K562 (cell line): ENCODE measurements around the gene GAL3ST3. TPM values are rescaled to one million over a fixed set of nuclear protein-coding genes. Genes with fewer than 3 reads are reported as not detected.
A peak's percentile ranks its signal among the peaks of the same experiment; 100 is the strongest.

Experiments used
- ATAC-seq: fragments of 200-7000 bp; cut with Tn5 transposase; 3 replicates; pipeline ENCODE4 v1.9.1; 2020; ENCODE audit warnings: moderate library complexity
- BruUV-seq: library from RNA; stranded (reverse); fragments of 400-500 nt; replicated peaks from 2 replicates; lab custom pipeline; 2021; lab: Mats Ljungman, UMichigan
- CTCF ChIA-PET: fragments of 300-600 bp; formaldehyde crosslinking; extraction: SDS; loops from one replicate; lab custom pipeline; 2021; ENCODE audit warnings: low intra/inter-chr PET ratio; lab: Yijun Ruan, JAX
- POLR2A ChIA-PET: fragments of 300-600, 350-650 bp; sonication (Branson Sonifier 250); formaldehyde crosslinking; extraction: SDS; loops from one replicate; lab custom pipeline; 2021; ENCODE audit warnings: antibody characterized with exemption, inconsistent platforms; lab: Yijun Ruan, JAX
- DNase-seq, 4 experiments: peaks; one replicate each; pipeline versions ENCODE4 v3.0.0 to v3.0.0-alpha.2; 2011 to 2018; ENCODE audit warnings: low spot score in 3 of 4, mixed read lengths in 3 of 4; ENCODE audit errors: extremely low read depth in 1 of 4
- FAIRE-seq: peaks from 2 replicates; lab custom pipeline; 2011; peaks lifted over from hg19 to GRCh38; lab: Jason Lieb, UNC
- H2AFZ ChIP-seq: 2 replicates; pipeline ENCODE4 v1.6.0; 2011; ENCODE audit warnings: low read depth, low read length, control low read depth, inconsistent platforms
- H3K27ac ChIP-seq: fragments of 200-600 bp; 3 replicates; pipeline ENCODE4 v1.8.0; 2011; ENCODE audit warnings: low read depth, mild to moderate bottlenecking, control low read depth, inconsistent platforms, low read length, moderate library complexity, mixed read lengths; ENCODE audit errors: extremely low read depth
- H3K27me3 ChIP-seq, 2 experiments: fragments of 300-600 bp in 1 of 2; 2 replicates in 1 of 2; 3 replicates in 1 of 2; pipeline versions ENCODE4 v1.6.0 to v1.8.0; 2011; ENCODE audit warnings: inconsistent platforms in 2 of 2, low read length in 2 of 2, mild to moderate bottlenecking in 1 of 2, mixed read lengths in 1 of 2, moderate library complexity in 1 of 2; ENCODE audit not compliant: control insufficient read depth in 2 of 2, insufficient read depth in 2 of 2
- H3K36me3 ChIP-seq: fragments of 300-600 bp; 3 replicates; pipeline ENCODE4 v1.8.0; 2011; ENCODE audit warnings: mild to moderate bottlenecking, low read length, inconsistent platforms; ENCODE audit not compliant: control insufficient read depth, insufficient read depth
- H3K4me1 ChIP-seq, 2 experiments: fragments of 200-600 bp in 1 of 2; replicated peaks in 1 of 2; 2 replicates in 1 of 2; 3 replicates in 1 of 2; pipeline versions ENCODE4 v1.5.1 to v1.8.0; 2011; ENCODE audit warnings: inconsistent platforms in 2 of 2, low read length in 2 of 2, mild to moderate bottlenecking in 1 of 2, mixed read lengths in 1 of 2, moderate library complexity in 1 of 2; ENCODE audit not compliant: control insufficient read depth in 2 of 2, insufficient read depth in 2 of 2
- H3K4me2 ChIP-seq: 2 replicates; pipeline ENCODE4 v1.6.1; 2011; ENCODE audit warnings: low read length, control low read depth, inconsistent platforms, mixed read lengths; ENCODE audit not compliant: insufficient read depth
- H3K4me3 ChIP-seq: fragments of 200-600 bp; sonication (generic), shearing (Covaris generic); 2 replicates; pipeline ENCODE4 v1.5.1; 2016; ENCODE audit warnings: control low read depth, inconsistent platforms
- H3K79me2 ChIP-seq: fragments of 200-600 bp; 3 replicates; pipeline ENCODE4 v1.8.0; 2011; ENCODE audit warnings: low read length, inconsistent platforms; ENCODE audit not compliant: control insufficient read depth, insufficient read depth
- H3K9ac ChIP-seq, 2 experiments: 2 replicates each; pipeline versions ENCODE4 v1.6.0 to v1.6.1; 2011; ENCODE audit warnings: low read depth in 2 of 2, low read length in 2 of 2, control low read depth in 1 of 2, inconsistent platforms in 1 of 2, mild to moderate bottlenecking in 1 of 2, mixed read lengths in 1 of 2; ENCODE audit not compliant: insufficient read depth in 1 of 2
- H3K9me1 ChIP-seq: one replicate; pipeline ENCODE4 v1.6.0; 2011; ENCODE audit warnings: inconsistent platforms, mild to moderate bottlenecking, low read length, moderate library complexity; ENCODE audit not compliant: control insufficient read depth, insufficient read depth
- H3K9me3 ChIP-seq: replicated peaks from 2 replicates; pipeline ENCODE4 v1.5.1; 2011; ENCODE audit warnings: low read depth, low read length, inconsistent platforms; ENCODE audit not compliant: control insufficient read depth, insufficient read depth
- H4K20me1 ChIP-seq: replicated peaks from 2 replicates; pipeline ENCODE4 v1.6.1; 2011; ENCODE audit warnings: low read length, inconsistent platforms, mixed read lengths; ENCODE audit not compliant: control insufficient read depth, insufficient read depth
- HNRNPUL1 ChIP-seq: fragments of 200-400 bp; formaldehyde crosslinking; IDR thresholded peaks from 2 replicates; pipeline ENCODE4 v1.6.1; 2017; ENCODE audit warnings: low read length
- POLR2A ChIP-seq: fragments of 450-650 bp; conservative IDR thresholded peaks from 2 replicates; pipeline ENCODE4 v1.6.1; 2016
- RBFOX2 ChIP-seq: fragments of 200-400 bp; formaldehyde crosslinking; IDR thresholded peaks from 2 replicates; pipeline ENCODE4 v1.6.1; 2017; ENCODE audit warnings: low read depth, mild to moderate bottlenecking, low read length, moderate library complexity
- WGBS: fragments of 100-300 bp; shearing (Covaris generic); methylation state at CpG from one replicate; pipeline ENCODE4 v1.1.6; 2016; ENCODE audit warnings: low coverage, mixed read lengths; ENCODE audit not compliant: insufficient coverage; ENCODE audit errors: missing lambda C conversion rate; 5-methylcytosine and 5-hydroxymethylcytosine counted together
- in situ Hi-C: fragments of 300-500 bp; cut with MboI; formaldehyde crosslinking; loops from 4 replicates; pipeline ENCODE4 v1.15.0; 2018; ENCODE audit warnings: inconsistent platforms, mixed read lengths
- intact Hi-C: fragments of 100-400 bp; cut with micrococcal nuclease; formaldehyde crosslinking; loops from 2 replicates; pipeline ENCODE4 v1.14.2; 2022
- polyA plus RNA-seq, 8 experiments: library from polyadenylated mRNA; depleted of rRNA in 4 of 8; stranded (reverse) in 5 of 8; unstranded in 3 of 8; fragments of >200 nt; fragmentation: Nextera tagmentation in 2 of 8; fragmentation: Illumina TruSeq in 1 of 8; extraction: Ambion mirVana in 2 of 8; extraction: Trizol in 1 of 8; gene quantifications; 2 replicates each; pipeline versions ENCODE4 v1.2.1 to v1.2.3, GENCODE V29; 2011 to 2014; ENCODE audit warnings: inconsistent platforms in 1 of 8, missing spikeins in 1 of 8
- total RNA-seq, 7 experiments: library from RNA; depleted of rRNA in 6 of 7; stranded (reverse); fragments of >200 nt in 6 of 7; fragmentation: Illumina TruSeq in 2 of 7; extraction: Trizol in 2 of 7; gene quantifications; 2 replicates each; pipeline versions ENCODE4 v1.2.1 to v1.2.3, GENCODE V29; 2011 to 2021; ENCODE audit warnings: low replicate concordance in 1 of 7
- TF ChIP-seq, protein P1 (sequence below): sonication (generic); formaldehyde crosslinking; IDR thresholded peaks from 2 replicates; pipeline ENCODE4 v1.8.0; 2023; ENCODE audit warnings: mild to moderate bottlenecking, missing genetic modification reagents
- TF ChIP-seq, protein P2 (sequence below): fragments of 150-350 bp; conservative IDR thresholded peaks from 2 replicates; pipeline ENCODE4 v1.6.1; 2014; ENCODE audit warnings: low read length

The GAL3ST3 gene
- total and polyA plus RNA-seq, 9 of the 15 experiments (the other 6 are each of a cell fraction or from before 2014, with no cell fraction given), result not detected

DNA sequence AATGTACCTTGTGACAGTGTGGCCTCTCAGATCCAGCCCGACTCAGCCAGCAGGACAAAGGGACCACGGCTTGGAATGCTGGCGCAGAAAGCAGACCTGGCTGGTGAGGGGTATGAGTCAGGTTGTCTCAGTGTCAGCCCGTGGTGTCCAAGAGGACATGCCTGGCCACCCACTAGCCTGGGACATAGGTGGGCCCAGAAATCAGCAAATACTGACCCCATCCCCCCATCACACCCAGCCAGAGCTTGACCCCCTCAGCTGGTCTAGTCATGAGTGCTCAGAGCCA, 42.1 kb downstream of the GAL3ST3 start:
- BruUV-seq, result no TSS peak
- intact Hi-C loops, result no loop called here
- in situ Hi-C loops, result no loop called here
- 58% methylated on average over 4 of the region's 4 CpGs for WGBS
- Histone ChIP-seq H3K36me3 (peaks cover 24% of the 10 kb centered on the region; the same call in 2 of the 3 replicates), H3K4me3 (no peak overlapping the region), H2AFZ (no peak overlapping the region), H3K79me2 (peaks cover 19% of the 10 kb centered on the region), H3K4me1 (peaks cover 23 to 32% of the 10 kb centered on the region in 2 experiments; a peak in 4 of 5 replicates), H3K9me3 (no peaks in the 10 kb centered on the region), H4K20me1 (no peaks in the 10 kb centered on the region), H3K4me2 (no peak overlapping the region), H3K9ac (peak overlapping the region in 1 of 2 experiments; percentile 75; a peak in 2 of 4 replicates), H3K9me1 (no peaks in the 10 kb centered on the region), H3K27ac (no peak overlapping the region), H3K27me3 (no peaks in the 10 kb centered on the region)
- DNase-seq, result no peak
- no peak for FAIRE-seq
- ChIA-PET CTCF (no interaction called here), POLR2A (interaction anchor here (0.6 to 3.3 kb wide), 8 partner anchors 8 to 149 kb away, joined by 3 to 13 read pairs (median 4); partner anchors contain the start of genes CATSPER1 and CFL1)
- 0 out of 2 replicates have a peak, but pooled peaks have one; percentile 27 for TF ChIP-seq POLR2A
- TF ChIP-seq, protein P1, sequence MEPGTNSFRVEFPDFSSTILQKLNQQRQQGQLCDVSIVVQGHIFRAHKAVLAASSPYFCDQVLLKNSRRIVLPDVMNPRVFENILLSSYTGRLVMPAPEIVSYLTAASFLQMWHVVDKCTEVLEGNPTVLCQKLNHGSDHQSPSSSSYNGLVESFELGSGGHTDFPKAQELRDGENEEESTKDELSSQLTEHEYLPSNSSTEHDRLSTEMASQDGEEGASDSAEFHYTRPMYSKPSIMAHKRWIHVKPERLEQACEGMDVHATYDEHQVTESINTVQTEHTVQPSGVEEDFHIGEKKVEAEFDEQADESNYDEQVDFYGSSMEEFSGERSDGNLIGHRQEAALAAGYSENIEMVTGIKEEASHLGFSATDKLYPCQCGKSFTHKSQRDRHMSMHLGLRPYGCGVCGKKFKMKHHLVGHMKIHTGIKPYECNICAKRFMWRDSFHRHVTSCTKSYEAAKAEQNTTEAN (CRISPR knock-in tag), result no peak
- no peak for TF ChIP-seq HNRNPUL1
- TF ChIP-seq, protein P2, sequence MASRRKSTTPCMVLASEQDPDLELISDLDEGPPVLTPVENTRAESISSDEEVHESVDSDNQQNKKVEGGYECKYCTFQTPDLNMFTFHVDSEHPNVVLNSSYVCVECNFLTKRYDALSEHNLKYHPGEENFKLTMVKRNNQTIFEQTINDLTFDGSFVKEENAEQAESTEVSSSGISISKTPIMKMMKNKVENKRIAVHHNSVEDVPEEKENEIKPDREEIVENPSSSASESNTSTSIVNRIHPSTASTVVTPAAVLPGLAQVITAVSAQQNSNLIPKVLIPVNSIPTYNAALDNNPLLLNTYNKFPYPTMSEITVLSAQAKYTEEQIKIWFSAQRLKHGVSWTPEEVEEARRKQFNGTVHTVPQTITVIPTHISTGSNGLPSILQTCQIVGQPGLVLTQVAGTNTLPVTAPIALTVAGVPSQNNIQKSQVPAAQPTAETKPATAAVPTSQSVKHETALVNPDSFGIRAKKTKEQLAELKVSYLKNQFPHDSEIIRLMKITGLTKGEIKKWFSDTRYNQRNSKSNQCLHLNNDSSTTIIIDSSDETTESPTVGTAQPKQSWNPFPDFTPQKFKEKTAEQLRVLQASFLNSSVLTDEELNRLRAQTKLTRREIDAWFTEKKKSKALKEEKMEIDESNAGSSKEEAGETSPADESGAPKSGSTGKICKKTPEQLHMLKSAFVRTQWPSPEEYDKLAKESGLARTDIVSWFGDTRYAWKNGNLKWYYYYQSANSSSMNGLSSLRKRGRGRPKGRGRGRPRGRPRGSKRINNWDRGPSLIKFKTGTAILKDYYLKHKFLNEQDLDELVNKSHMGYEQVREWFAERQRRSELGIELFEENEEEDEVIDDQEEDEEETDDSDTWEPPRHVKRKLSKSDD, result no peak
- TF ChIP-seq RBFOX2, result peak; percentile 11; the same call in 1 of the 2 replicates
- ATAC-seq, result no peak
